ENCODE results near the gene VWA3B.

Gene VWA3B

GRCh38 chr2:98175811-98176210, 88.8 kb downstream of the VWA3B start:
- peak in 1 of 2 experiments; percentile 10 for DNase-seq

GRCh38 chr2:98177286-98177685, 90.3 kb downstream of the VWA3B start:
- no peak for DNase-seq

- no peak for DNase-seq
These were observed 91.0 kb downstream of the VWA3B start for GRCh38 chr2:98177986-98178385.

GRCh38 chr2:98180456-98180855, 93.5 kb downstream of the VWA3B start:
- DNase-seq: no peak

- DNase-seq: no peak
These were observed 94.4 kb downstream of the VWA3B start for GRCh38 chr2:98181346-98181745.

- no peak for DNase-seq
These were observed 98.8 kb downstream of the VWA3B start for GRCh38 chr2:98185801-98186200.

- DNase-seq: no peak
These were observed 100.2 kb downstream of the VWA3B start for GRCh38 chr2:98187194-98187593.

- DNase-seq: peak in 1 of 2 experiments; percentile 20
These were observed 101.5 kb downstream of the VWA3B start for GRCh38 chr2:98188351-98189046.

- DNase-seq: no peak
These were observed 104.9 kb downstream of the VWA3B start for GRCh38 chr2:98191883-98192282.

GRCh38 chr2:98201576-98201975, 114.6 kb downstream of the VWA3B start:
- no peak for DNase-seq

GRCh38 chr2:98205889-98206288, 118.9 kb downstream of the VWA3B start:
- no peak for DNase-seq

- DNase-seq: no peak
These were observed 125.4 kb downstream of the VWA3B start for GRCh38 chr2:98212092-98213000.

- DNase-seq: no peak
These were observed 129.6 kb downstream of the VWA3B start for GRCh38 chr2:98216616-98217015.

- no peak for DNase-seq
These were observed 132.2 kb downstream of the VWA3B start for GRCh38 chr2:98219152-98219551.

- DNase-seq: no peak
These were observed 147.0 kb downstream of the VWA3B start for GRCh38 chr2:98233941-98234340.

- DNase-seq: no peak
These were observed 147.8 kb downstream of the VWA3B start for GRCh38 chr2:98234776-98235175.

- DNase-seq: no peak
These were observed 150.0 kb downstream of the VWA3B start for GRCh38 chr2:98236935-98237334.

GRCh38 chr2:98240786-98241398, 153.9 kb downstream of the VWA3B start:
- DNase-seq: no peak

- DNase-seq: no peak
These were observed 154.6 kb downstream of the VWA3B start for GRCh38 chr2:98241592-98241991.

- no peak for DNase-seq
These were observed 155.0 kb downstream of the VWA3B start for GRCh38 chr2:98242003-98242402.

GRCh38 chr2:98245491-98245890, 158.5 kb downstream of the VWA3B start:
- DNase-seq: no peak

GRCh38 chr2:98247383-98247782, 160.4 kb downstream of the VWA3B start:
- no peak for DNase-seq

GRCh38 chr2:98252038-98252773, 165.2 kb downstream of the VWA3B start:
- no peak for DNase-seq

All from SW 1271 (cell line).